Measurements from ENCODE around the gene RANBP3. TPM values are rescaled to one million over a fixed set of nuclear protein-coding genes. Genes with fewer than 3 reads are reported as not detected.
"Not testable (repeated sequence)": the region's sequence is repeated elsewhere in the genome, so short reads cannot be mapped to it uniquely, and the experiment has no call there.

The RANBP3 gene
- total RNA-seq, 2 experiments from 2014 or later = 104 to 108 TPM

- DNase-seq (no peak), ATAC-seq (ENCODE audit: low read depth) (no peak)
- H3K9me3 Mint-ChIP-seq = no peaks in the 10 kb centered on the region
- no peaks in the 10 kb centered on the region for H3K36me3 Mint-ChIP-seq
- no peak overlapping the region for H3K4me3 Mint-ChIP-seq
- POLR2A ChIA-PET = no interaction called here
- H3K27me3 Mint-ChIP-seq = no peaks in the 10 kb centered on the region
- no peak overlapping the region for H3K27ac Mint-ChIP-seq
- H3K4me1 Mint-ChIP-seq = peaks cover 3% of the 10 kb centered on the region
These were observed 38.1 kb upstream of the RANBP3 start for GRCh38 chr19:6015841-6016545.

DNA sequence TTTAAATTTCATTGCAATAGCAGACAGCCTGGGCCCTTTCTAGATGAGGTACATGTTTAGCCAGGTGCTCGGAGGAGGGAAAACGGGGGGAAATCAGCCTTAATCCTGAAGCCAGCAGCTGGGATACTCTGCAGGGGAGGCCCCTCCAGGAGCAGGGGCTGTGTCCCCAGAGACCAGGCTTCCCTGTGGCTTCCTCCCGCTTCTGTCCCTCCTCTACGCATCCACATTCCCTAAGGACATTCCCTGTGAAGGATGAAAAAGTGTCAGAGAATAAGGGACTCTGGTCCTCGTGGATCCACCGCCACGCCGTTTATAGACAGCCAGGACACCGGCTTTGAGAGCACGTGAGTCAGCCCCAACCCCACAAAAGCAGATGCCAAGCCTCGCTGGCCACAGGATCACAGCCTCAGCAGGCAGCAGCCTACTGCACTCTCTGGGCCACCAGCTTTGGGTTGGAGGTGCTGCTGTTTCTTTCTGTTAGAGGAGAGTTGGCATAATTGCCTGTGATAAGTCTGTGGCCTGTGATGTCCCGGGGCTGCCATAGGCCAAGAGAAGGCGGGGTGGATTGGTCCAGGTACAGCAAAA, 36.7 kb upstream of the RANBP3 start:
- no peak overlapping the region for H3K4me3 Mint-ChIP-seq
- H3K36me3 Mint-ChIP-seq = no peaks in the 10 kb centered on the region
- POLR2A ChIA-PET = no interaction called here
- H3K27ac Mint-ChIP-seq = no peak overlapping the region
- DNase-seq (no peak), ATAC-seq (ENCODE audit: low read depth) (no peak)
- no peaks in the 10 kb centered on the region for H3K9me3 Mint-ChIP-seq
- no peaks in the 10 kb centered on the region for H3K27me3 Mint-ChIP-seq
- peaks cover under 1% of the 10 kb centered on the region for H3K4me1 Mint-ChIP-seq

- DNase-seq (no peak), ATAC-seq (ENCODE audit: low read depth) (no peak)
- Mint-ChIP-seq H3K36me3 (no peaks in the 10 kb centered on the region), H3K9me3 (no peaks in the 10 kb centered on the region), H3K27me3 (no peaks in the 10 kb centered on the region), H3K4me1 (no peaks in the 10 kb centered on the region), H3K4me3 (no peak overlapping the region), H3K27ac (no peak overlapping the region)
- POLR2A ChIA-PET = no interaction called here
These were observed 34.7 kb upstream of the RANBP3 start for GRCh38 chr19:6012426-6013170.

- H3K27ac Mint-ChIP-seq = no peak overlapping the region
- no peak for DNase-seq
These were observed 33.9 kb upstream of the RANBP3 start for GRCh38 chr19:6011794-6012193.

DNA sequence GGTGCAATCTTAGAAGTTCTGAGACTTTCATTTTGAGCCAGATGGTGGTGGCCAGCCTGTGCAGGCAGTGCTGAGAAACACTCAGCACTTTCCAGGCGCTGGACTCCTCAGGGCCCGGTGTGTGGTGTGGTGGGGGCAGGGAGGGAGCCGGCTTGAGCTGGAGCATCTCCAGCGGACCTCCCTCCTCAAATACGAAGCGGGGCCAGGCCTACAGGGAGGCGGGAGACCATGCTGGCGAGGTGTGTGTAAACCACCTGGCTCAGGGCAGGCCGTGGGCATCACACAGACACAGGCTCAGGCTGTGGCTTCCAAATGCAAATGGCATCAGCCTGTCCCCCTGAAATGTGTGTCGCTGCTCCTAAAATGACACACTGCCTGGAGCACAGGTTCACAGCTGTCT, 33.3 kb upstream of the RANBP3 start:
- no peak overlapping the region for H3K4me3 Mint-ChIP-seq
- no peaks in the 10 kb centered on the region for H3K9me3 Mint-ChIP-seq
- no peak for DNase-seq
- no peak for ATAC-seq (ENCODE audit: low read depth)
- no peaks in the 10 kb centered on the region for H3K27me3 Mint-ChIP-seq
- H3K4me1 Mint-ChIP-seq = peaks cover 3% of the 10 kb centered on the region
- no peak overlapping the region for H3K27ac Mint-ChIP-seq
- no peaks in the 10 kb centered on the region for H3K36me3 Mint-ChIP-seq
- POLR2A ChIA-PET = no interaction called here

More at GRCh38 chr19:6011794-6012193, 33.9 kb upstream of the RANBP3 start:
- peaks cover 3% of the 10 kb centered on the region for H3K4me1 Mint-ChIP-seq
- H3K4me3 Mint-ChIP-seq = no peak overlapping the region
- ATAC-seq (ENCODE audit: low read depth) = no peak
- no peaks in the 10 kb centered on the region for H3K27me3 Mint-ChIP-seq
- POLR2A ChIA-PET = no interaction called here
- H3K9me3 Mint-ChIP-seq = no peaks in the 10 kb centered on the region
- no peaks in the 10 kb centered on the region for H3K36me3 Mint-ChIP-seq

DNA sequence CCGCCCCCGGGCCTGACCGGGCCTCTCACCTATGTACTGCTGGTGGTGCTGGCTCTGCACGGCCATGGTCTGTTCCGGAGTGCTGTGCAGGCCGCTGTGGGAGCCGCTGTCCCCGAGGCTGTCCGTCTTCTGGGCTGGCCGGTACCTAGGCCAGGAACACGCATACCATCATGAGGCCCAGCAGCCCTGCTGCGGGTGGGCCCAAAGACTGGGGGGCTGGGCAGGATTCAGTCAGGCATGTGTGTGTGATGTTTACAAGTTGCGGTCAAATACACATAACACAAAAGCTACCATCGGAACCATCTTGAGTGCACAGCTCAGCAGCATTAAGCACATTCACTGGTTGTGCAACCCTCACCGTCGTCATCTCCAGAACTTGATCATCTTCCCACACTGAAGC, 32.2 kb upstream of the RANBP3 start:
- H3K4me3 Mint-ChIP-seq = no peak overlapping the region
- no peaks in the 10 kb centered on the region for H3K36me3 Mint-ChIP-seq
- no peaks in the 10 kb centered on the region for H3K9me3 Mint-ChIP-seq
- DNase-seq (no peak), ATAC-seq (ENCODE audit: low read depth) (no peak)
- H3K27me3 Mint-ChIP-seq = no peaks in the 10 kb centered on the region
- POLR2A ChIA-PET = no interaction called here
- peaks cover 3% of the 10 kb centered on the region for H3K4me1 Mint-ChIP-seq
- H3K27ac Mint-ChIP-seq = no peak overlapping the region

- Mint-ChIP-seq H3K36me3 (no peaks in the 10 kb centered on the region), H3K4me3 (no peak overlapping the region), H3K4me1 (peaks cover 3% of the 10 kb centered on the region), H3K27ac (no peak overlapping the region), H3K9me3 (no peaks in the 10 kb centered on the region), H3K27me3 (no peaks in the 10 kb centered on the region)
- POLR2A ChIA-PET = interaction anchor here (0.7 kb wide), 1 partner anchor 42 kb away, joined by 4 read pairs; no protein-coding TSS in a partner anchor
- ATAC-seq (ENCODE audit: low read depth) (no peak), DNase-seq (no peak)
These were observed 29.9 kb upstream of the RANBP3 start for GRCh38 chr19:6007866-6008265.

- POLR2A ChIA-PET = interaction anchor here (0.5 kb wide), 1 partner anchor 380 kb away, joined by 3 read pairs; no protein-coding TSS in a partner anchor
- Mint-ChIP-seq H3K4me1 (peaks cover 3% of the 10 kb centered on the region), H3K27ac (no peak overlapping the region), H3K4me3 (no peak overlapping the region), H3K9me3 (no peaks in the 10 kb centered on the region), H3K27me3 (no peaks in the 10 kb centered on the region), H3K36me3 (peaks cover 1% of the 10 kb centered on the region)
- no peak for DNase-seq
- ATAC-seq (ENCODE audit: low read depth) = no peak
These were observed 29.0 kb upstream of the RANBP3 start for GRCh38 chr19:6006896-6007295.

- H3K9me3 Mint-ChIP-seq; H3K4me1 Mint-ChIP-seq; H3K27me3 Mint-ChIP-seq; POLR2A ChIA-PET; H3K4me3 Mint-ChIP-seq; DNase-seq; H3K36me3 Mint-ChIP-seq; H3K27ac Mint-ChIP-seq; ATAC-seq (ENCODE audit: low read depth): not testable (repeated sequence)
These were observed 28.1 kb upstream of the RANBP3 start for GRCh38 chr19:6006070-6006446.

DNA sequence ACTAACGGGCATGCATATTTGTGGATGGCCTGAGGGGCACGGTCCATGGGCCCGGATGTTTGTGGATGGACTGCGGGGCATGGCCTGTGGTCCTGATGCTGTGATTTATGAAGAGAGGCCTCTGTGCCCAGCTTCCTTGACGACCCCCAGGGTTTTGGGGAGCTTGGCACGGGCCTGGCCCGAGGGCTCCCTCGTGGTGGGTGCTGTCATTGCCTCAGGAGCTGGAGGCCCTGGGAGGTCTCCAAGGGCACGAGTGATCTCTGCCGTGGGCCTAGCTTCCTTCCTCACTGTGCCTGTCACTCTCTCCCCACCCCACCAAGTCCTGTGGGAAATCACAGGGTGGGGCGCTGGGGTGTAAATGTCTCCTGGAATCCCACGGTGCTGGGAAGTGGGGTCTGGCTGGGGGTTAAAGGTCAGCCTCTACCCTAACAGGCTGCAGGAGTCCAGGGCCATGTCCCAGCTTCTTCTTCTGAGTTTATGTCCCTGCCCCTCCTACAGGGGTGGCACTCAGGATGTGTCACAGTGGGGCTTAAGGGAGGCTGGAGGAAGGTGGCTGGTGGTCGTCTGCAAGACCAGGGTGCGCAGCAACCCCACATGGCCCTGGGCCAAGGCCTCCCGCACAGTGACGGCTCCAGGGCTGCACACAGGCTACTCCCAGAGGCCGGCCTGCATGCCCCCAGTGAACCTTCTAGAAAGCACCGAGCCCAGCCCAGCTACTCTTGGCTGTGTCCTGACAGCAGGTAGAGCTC, 27.6 kb upstream of the RANBP3 start:
- peaks cover 3% of the 10 kb centered on the region for H3K4me1 Mint-ChIP-seq
- H3K27ac Mint-ChIP-seq = no peak overlapping the region
- ATAC-seq (ENCODE audit: low read depth) (no peak), DNase-seq (no peak)
- POLR2A ChIA-PET = no interaction called here
- H3K9me3 Mint-ChIP-seq = no peaks in the 10 kb centered on the region
- H3K27me3 Mint-ChIP-seq = no peaks in the 10 kb centered on the region
- peaks cover 3% of the 10 kb centered on the region for H3K36me3 Mint-ChIP-seq
- H3K4me3 Mint-ChIP-seq = no peak overlapping the region

- POLR2A ChIA-PET = no interaction called here
- ATAC-seq (ENCODE audit: low read depth) (no peak), DNase-seq (no peak)
- H3K4me1 Mint-ChIP-seq = peaks cover 3% of the 10 kb centered on the region
- no peaks in the 10 kb centered on the region for H3K27me3 Mint-ChIP-seq
- H3K9me3 Mint-ChIP-seq = no peaks in the 10 kb centered on the region
- H3K36me3 Mint-ChIP-seq = peaks cover 12% of the 10 kb centered on the region
- no peak overlapping the region for H3K4me3 Mint-ChIP-seq
- H3K27ac Mint-ChIP-seq = no peak overlapping the region
These were observed 26.0 kb upstream of the RANBP3 start for GRCh38 chr19:6003976-6004375.

- POLR2A ChIA-PET = no interaction called here
- Mint-ChIP-seq H3K9me3 (no peaks in the 10 kb centered on the region), H3K27me3 (no peaks in the 10 kb centered on the region), H3K36me3 (peaks cover 12% of the 10 kb centered on the region), H3K4me1 (peaks cover 3% of the 10 kb centered on the region), H3K27ac (no peak overlapping the region), H3K4me3 (no peak overlapping the region)
- DNase-seq (no peak), ATAC-seq (ENCODE audit: low read depth) (no peak)
These were observed 24.7 kb upstream of the RANBP3 start for GRCh38 chr19:6002591-6002990.

DNA sequence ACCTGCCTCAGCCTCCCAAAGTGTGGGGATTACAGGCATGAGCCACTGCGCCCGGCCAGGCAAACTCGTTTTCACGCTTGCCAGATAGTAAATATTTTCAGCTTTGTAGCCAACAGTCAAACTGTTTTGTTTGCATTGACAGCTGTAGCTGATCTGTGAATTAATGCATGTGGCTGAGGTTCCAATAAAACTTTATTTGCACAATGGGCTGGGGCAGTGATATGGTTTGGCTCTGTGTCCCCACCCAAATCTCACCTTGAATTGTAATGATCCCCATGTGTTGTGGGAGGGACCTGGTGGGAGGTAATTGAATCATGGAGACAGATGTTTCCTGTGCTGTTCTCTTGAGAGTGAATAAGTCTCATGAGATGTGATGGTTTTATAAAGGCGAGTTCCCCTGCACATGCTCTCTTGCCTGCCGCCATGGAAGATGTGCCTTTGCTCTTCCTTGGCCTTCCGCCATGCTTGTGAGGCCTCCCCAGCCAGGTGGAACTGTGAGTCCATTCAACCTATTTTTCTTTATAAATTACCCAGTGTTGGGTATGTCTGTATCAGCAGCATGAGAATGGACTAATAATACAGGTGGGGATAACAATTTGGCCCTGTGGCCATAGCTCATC, 22.4 kb upstream of the RANBP3 start:
- DNase-seq (no peak), ATAC-seq (ENCODE audit: low read depth) (no peak)
- no peak overlapping the region for H3K27ac Mint-ChIP-seq
- no peaks in the 10 kb centered on the region for H3K4me1 Mint-ChIP-seq
- no peaks in the 10 kb centered on the region for H3K27me3 Mint-ChIP-seq
- H3K36me3 Mint-ChIP-seq = peaks cover 12% of the 10 kb centered on the region
- no peaks in the 10 kb centered on the region for H3K9me3 Mint-ChIP-seq
- POLR2A ChIA-PET = no interaction called here
- no peak overlapping the region for H3K4me3 Mint-ChIP-seq

Data from activated naive CD8-positive, alpha-beta T cell treated with anti-CD3 and anti-CD28 coated beads, Interleukin-2, amount 10 ng/mL, durations not matched to agents 7 days and 5 days (primary cell).